ENCODE data around the gene THAP7.
"Not testable (repeated sequence)": the region's sequence is repeated elsewhere in the genome, so short reads cannot be mapped to it uniquely, and the experiment has no call there.

- not testable (repeated sequence) for TF ChIP-seq EZH2 (IDR thresholded peaks at IDR 0.05; ENCODE audit: low read length); CTCF (optimal IDR thresholded peaks at IDR 0.05 in 1 of 3, IDR thresholded peaks at IDR 0.05 in 1 of 3, conservative IDR thresholded peaks at IDR 0.05 in 1 of 3; ENCODE audit: extremely low read depth in 1 of 3, insufficient read depth in 2 of 3, low read length in 3 of 3)
These were observed 47.0 kb upstream of the THAP7 start for GRCh38 chr22:21048965-21049364.
